NCI-H2081 treated with DMSO at 0.1 percent for 48 hours (cell line): ENCODE results near the gene TRPM2.

Source experiments
- DNase-seq: peaks from one replicate; lab custom pipeline; 2025; lab: John Stamatoyannopoulos, UW

TRPM2 gene

GRCh38 chr21:44484498-44485253, 131.3 kb downstream of the TRPM2 start:
- DNase-seq = no peak

- DNase-seq = no peak
Measured at GRCh38 chr21:44485254-44485793, 131.9 kb downstream of the TRPM2 start.

GRCh38 chr21:44485796-44486195, 132.4 kb downstream of the TRPM2 start:
- DNase-seq = no peak

- no peak for DNase-seq
Measured at GRCh38 chr21:44486302-44486701, 132.9 kb downstream of the TRPM2 start.

GRCh38 chr21:44487831-44488230, 134.4 kb downstream of the TRPM2 start:
- no peak for DNase-seq

GRCh38 chr21:44489962-44490361, 136.5 kb downstream of the TRPM2 start:
- no peak for DNase-seq

GRCh38 chr21:44490405-44490804, 137.0 kb downstream of the TRPM2 start:
- no peak for DNase-seq

- DNase-seq = no peak
Measured at GRCh38 chr21:44490816-44491215, 137.4 kb downstream of the TRPM2 start.
